Thoracic aorta (tissue), 2 donors: ENCODE results near the gene USP3. TPM values are rescaled to one million over a fixed set of nuclear protein-coding genes. Genes with fewer than 3 reads are reported as not detected.

Experiments
- ATAC-seq: fragments of 150-250 bp; one replicate; pipeline ENCODE4 v1.8.0; 2017; ENCODE audit warnings: low read depth; ENCODE audit not compliant: insufficient number of reproducible peaks, low FRiP score
- DNase-seq: peaks from one replicate; pipeline ENCODE4 v3.0.0-alpha.2; 2020; ENCODE audit warnings: low spot score
- H3K27ac ChIP-seq, 2 donors: fragments of 200-600 bp; sonication (generic); 1 replicate in 1 of 2; 2 replicates in 1 of 2; pipeline ENCODE4 v1.5.1; 2016; ENCODE audit warnings: mild to moderate bottlenecking in 2 of 2, moderate library complexity in 2 of 2
- H3K27me3 ChIP-seq: fragments of 200-600 bp; sonication (generic); replicated peaks from 2 replicates; pipeline ENCODE4 v1.6.0; 2016; ENCODE audit warnings: mild to moderate bottlenecking; ENCODE audit not compliant: insufficient read depth
- H3K36me3 ChIP-seq: fragments of 200-600 bp; sonication (generic); one replicate; pipeline ENCODE4 v1.5.1; 2016
- H3K4me1 ChIP-seq, 2 donors: fragments of 200-600 bp; sonication (generic); 1 replicate in 1 of 2; 2 replicates in 1 of 2; pipeline versions ENCODE4 v1.5.1 to v1.6.0; 2016; ENCODE audit warnings: low read depth in 2 of 2, mild to moderate bottlenecking in 1 of 2; ENCODE audit not compliant: control insufficient read depth in 1 of 2
- H3K4me3 ChIP-seq: fragments of 200-600 bp; sonication (generic); 2 replicates; pipeline ENCODE4 v1.5.1; 2016; ENCODE audit warnings: mild to moderate bottlenecking
- H3K9me3 ChIP-seq: fragments of 200-600 bp; sonication (generic); 2 replicates; pipeline ENCODE4 v1.5.1; 2016
- CTCF ChIP-seq: fragments of 200-600 bp; sonication (generic); IDR thresholded peaks from one replicate; pipeline ENCODE4 v1.5.1; 2019; ENCODE audit warnings: antibody characterized with exemption
- total RNA-seq, 2 donors: library from RNA; depleted of rRNA; stranded (reverse); fragments of >200 nt; gene quantifications; one replicate each; pipeline versions ENCODE4 v1.1.0 to v1.2.3, GENCODE V29; 2016

Gene USP3
- total RNA-seq, 2 donors from 2014 or later: 37.8 to 54.4 TPM

GRCh38 chr15:63605036-63605435, 100.6 kb downstream of the USP3 start:
- no peak for TF ChIP-seq CTCF
- DNase-seq: no peak
- no peak overlapping the region for H3K27ac ChIP-seq

GRCh38 chr15:63605816-63606215, 101.4 kb downstream of the USP3 start:
- Histone ChIP-seq H3K27me3 (no peaks in the 10 kb centered on the region), H3K4me3 (no peak overlapping the region), H3K9me3 (no peaks in the 10 kb centered on the region), H3K4me1 (peaks cover 12 to 32% of the 10 kb centered on the region in 2 donors), H3K36me3 (peaks cover 10% of the 10 kb centered on the region), H3K27ac (peak overlapping the region in 1 of 2 donors; percentile 19)
- DNase-seq (no peak), ATAC-seq (no peak)
- TF ChIP-seq CTCF: no peak

More at GRCh38 chr15:63605036-63605435, 100.6 kb downstream of the USP3 start:
- Histone ChIP-seq H3K9me3 (no peaks in the 10 kb centered on the region), H3K36me3 (peaks cover 10% of the 10 kb centered on the region), H3K27me3 (no peaks in the 10 kb centered on the region), H3K4me3 (no peak overlapping the region), H3K4me1 (peaks cover 9 to 27% of the 10 kb centered on the region in 2 donors)
- ATAC-seq: no peak

- Histone ChIP-seq H3K9me3 (no peaks in the 10 kb centered on the region), H3K4me3 (no peak overlapping the region), H3K27ac (peak overlapping the region in 1 of 2 donors; percentile 19), H3K27me3 (no peaks in the 10 kb centered on the region), H3K36me3 (peaks cover 10% of the 10 kb centered on the region), H3K4me1 (peaks cover 12 to 36% of the 10 kb centered on the region in 2 donors)
- ATAC-seq (no peak), DNase-seq (no peak)
- no peak for TF ChIP-seq CTCF
Observed at GRCh38 chr15:63606308-63606707, 101.9 kb downstream of the USP3 start.

GRCh38 chr15:63608989-63609388, 104.6 kb downstream of the USP3 start:
- ATAC-seq (no peak), DNase-seq (no peak)
- no peaks in the 10 kb centered on the region for H3K27me3 ChIP-seq
- peaks cover 10% of the 10 kb centered on the region for H3K36me3 ChIP-seq
- peaks cover 4 to 18% of the 10 kb centered on the region in 2 donors for H3K4me1 ChIP-seq
- H3K4me3 ChIP-seq: no peak overlapping the region
- H3K9me3 ChIP-seq: no peaks in the 10 kb centered on the region
- no peak for TF ChIP-seq CTCF
- no peak overlapping the region for H3K27ac ChIP-seq

- Histone ChIP-seq H3K27me3 (no peaks in the 10 kb centered on the region), H3K27ac (peak overlapping the region in 1 of 2 donors; percentile 43), H3K36me3 (peaks cover 10% of the 10 kb centered on the region), H3K9me3 (no peaks in the 10 kb centered on the region), H3K4me1 (peaks cover 4 to 18% of the 10 kb centered on the region in 2 donors), H3K4me3 (no peak overlapping the region)
- no peak for ATAC-seq
- no peak for TF ChIP-seq CTCF
- no peak for DNase-seq
Observed at GRCh38 chr15:63609448-63609847, 105.1 kb downstream of the USP3 start.
